RPMI7951 (cell line): ENCODE results near the gene RANBP3. TPM values are rescaled to one million over a fixed set of nuclear protein-coding genes. Genes with fewer than 3 reads are reported as not detected.

ENCODE experiments used
- DNase-seq: peaks from one replicate; pipeline ENCODE4 v3.0.0-alpha.2; 2012; ENCODE audit warnings: low read depth
- total RNA-seq: library from RNA; depleted of rRNA; stranded (reverse); fragments of >200 nt; shearing (Covaris generic); gene quantifications from 2 replicates; pipeline ENCODE4 v1.2.3, GENCODE V29; 2014

Gene RANBP3
- total RNA-seq, 1 experiment from 2014 or later: 54.9 TPM

GRCh38 chr19:5926641-5927440 lies 51.1 kb downstream of the RANBP3 start:
- no peak for DNase-seq

- no peak for DNase-seq
These were observed 52.0 kb downstream of the RANBP3 start for GRCh38 chr19:5925830-5926427.

DNA sequence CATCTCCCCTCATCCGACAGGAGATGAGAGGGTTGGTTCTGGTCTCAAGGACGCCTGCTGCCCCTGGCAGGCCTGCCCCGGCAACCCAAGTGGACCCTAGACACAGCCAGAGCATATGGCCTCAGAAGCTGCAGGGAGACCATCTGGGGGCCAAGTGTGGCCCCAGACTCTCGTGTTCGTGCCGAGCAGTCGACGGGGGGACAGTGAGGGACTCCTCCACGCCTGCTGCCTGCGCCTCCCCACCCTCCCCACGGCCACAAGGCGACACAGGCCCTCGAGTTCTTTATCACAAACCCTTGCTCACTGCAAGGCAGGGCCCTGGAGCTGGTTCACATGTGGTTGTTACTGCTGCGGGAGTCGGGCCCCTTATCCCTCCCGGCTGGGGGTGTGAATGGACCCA lies 54.6 kb downstream of the RANBP3 start:
- DNase-seq: no peak

DNA sequence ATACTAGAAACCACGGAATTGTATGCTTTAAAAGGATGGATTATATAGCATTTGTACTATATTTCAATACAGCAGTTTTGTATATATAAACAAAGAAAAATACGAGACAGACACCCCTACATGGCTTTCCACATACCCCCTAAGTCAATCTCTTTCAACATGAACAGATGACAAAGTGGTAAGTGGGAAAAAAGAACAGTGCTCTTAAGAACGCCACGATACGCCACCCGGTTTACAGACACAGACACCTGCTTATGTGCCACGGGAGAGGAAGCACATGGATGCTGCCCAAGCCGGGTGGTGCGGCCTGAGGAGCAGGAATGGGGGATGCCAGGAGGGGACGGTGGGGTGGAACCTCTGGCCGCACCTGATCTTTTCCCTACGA lies 55.8 kb downstream of the RANBP3 start:
- DNase-seq: no peak

DNA sequence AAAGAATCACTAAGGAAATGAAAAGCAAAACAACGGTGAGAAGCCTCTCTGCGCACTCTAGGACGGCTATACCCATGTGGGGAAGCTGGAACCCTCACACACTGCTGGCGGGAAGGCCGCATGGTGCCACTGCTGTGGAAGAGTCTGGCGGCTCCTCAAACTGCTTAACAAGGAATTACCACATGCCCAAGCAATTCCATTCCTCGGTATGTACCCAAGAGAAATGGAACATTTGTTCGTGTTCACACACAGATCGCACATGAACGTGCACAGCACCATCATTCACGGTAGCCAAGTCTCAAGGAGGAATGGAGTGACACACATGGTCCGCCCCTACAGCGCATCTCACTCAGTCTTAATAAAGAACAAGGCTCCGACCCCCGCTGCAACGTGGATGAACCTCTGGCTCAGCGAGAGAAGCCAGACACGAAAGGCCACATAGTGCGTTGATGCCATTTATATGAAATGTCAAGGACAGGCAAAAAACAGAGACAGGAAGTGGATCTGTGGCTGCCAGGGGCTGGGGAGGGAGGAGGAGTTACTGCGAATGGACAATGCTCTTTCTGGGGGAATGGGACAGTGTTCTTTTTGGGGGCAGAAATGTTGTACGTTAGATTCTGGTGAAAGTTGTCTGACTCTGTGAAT lies 56.3 kb downstream of the RANBP3 start:
- DNase-seq: no peak

- DNase-seq: no peak
These were observed 59.4 kb downstream of the RANBP3 start for GRCh38 chr19:5918463-5919079.

GRCh38 chr19:5917431-5918107 lies 60.4 kb downstream of the RANBP3 start:
- no peak for DNase-seq

DNA sequence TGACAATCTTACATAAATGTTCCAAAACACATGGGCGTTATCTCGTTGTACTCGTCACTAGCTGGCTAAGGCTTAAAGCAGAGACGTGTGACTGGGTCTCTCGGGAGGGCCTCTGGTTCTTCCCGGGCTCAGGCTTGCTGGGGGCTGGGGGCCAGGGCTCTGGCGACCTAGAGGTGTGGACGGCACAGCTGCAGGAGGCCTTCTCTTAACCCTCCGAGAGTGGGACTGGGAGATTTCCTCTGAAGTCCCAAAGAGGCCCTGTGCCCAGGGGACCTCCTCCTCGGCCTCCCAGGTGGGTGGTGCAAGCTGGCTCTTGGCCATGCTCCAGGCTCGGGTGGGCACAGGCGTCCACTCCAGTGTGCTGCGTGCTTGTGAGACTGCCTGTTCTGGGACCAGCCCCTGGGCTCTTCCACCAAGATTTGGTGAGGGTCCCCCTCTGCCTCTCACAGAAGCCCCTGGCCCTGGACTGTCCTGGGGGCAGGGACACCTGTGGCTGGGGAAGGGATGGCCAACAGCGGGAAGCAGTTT lies 61.7 kb downstream of the RANBP3 start:
- DNase-seq: no peak

GRCh38 chr19:5915782-5916165 lies 62.2 kb downstream of the RANBP3 start:
- DNase-seq: no peak

GRCh38 chr19:5914946-5915781 lies 62.8 kb downstream of the RANBP3 start:
- no peak for DNase-seq

DNA sequence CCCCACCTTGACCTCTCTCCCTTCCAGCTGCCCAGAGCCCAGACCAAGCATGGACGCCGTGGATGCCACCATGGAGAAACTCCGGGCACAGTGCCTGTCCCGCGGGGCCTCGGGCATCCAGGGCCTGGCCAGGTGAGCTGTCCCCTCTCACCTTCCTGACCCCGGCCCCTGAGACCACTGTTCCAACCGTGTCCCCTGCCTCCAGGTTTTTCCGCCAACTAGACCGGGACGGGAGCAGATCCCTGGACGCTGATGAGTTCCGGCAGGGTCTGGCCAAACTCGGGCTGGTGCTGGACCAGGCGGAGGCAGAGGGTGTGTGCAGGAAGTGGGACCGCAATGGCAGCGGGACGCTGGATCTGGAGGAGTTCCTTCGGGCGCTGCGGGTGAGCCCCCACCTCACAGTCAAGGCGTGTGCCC lies 63.6 kb downstream of the RANBP3 start:
- no peak for DNase-seq

DNA sequence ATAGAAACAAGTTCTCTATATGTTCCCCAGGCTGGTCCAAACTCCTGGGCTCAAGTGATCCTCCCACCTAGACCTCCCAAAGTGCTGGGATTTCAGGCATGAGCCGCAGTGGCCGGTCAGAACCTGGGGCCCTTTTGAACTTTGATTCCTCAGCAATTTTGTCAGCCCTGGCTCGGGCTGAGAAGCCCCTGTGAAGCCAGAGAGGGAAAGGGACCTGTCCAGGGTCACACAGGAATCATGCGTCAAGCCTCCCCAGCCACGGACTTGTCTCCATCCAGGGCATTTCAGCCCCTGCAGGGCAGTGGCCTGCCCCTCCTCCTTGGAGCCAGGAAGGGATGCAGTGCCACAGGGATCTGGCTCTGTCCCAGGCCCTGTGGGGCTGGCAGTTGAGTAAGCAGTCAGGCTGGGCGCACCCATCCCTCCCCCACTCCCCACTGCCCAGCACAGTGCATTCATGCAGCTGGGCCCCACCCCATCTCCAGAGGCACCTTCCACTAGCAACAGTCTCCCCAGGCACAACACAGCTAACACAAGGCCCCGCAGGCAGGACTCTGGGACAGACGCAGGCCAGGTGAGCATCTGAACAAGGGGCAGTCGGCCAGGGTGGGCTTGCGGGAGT lies 64.1 kb downstream of the RANBP3 start, which contains the start of gene CAPS:
TSS of gene CAPS (plus strand) at position 516 of the 619 bp plus-strand sequence. CDS start 153 bp downstream, outside the sequence.
- peak; percentile 77 for DNase-seq

DNA sequence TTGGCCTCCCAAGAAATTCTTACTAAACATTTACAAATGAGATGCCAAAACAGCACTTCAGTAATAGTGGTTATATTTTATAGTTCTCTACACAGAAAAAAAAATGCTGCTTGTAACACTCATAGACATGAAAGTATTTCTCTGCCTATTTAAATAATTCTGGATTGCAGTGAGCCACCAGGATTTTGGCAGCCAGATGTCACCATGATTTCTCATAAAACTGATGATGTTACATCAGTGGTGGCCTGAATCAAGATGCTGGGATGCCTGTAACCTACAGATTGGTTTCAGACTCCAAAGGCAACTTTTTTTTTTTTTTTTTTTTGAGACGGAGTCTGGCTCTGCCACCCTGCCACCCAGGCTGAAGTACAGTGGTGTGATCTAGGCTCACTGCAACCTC lies 66.6 kb downstream of the RANBP3 start:
- no peak for DNase-seq

DNA sequence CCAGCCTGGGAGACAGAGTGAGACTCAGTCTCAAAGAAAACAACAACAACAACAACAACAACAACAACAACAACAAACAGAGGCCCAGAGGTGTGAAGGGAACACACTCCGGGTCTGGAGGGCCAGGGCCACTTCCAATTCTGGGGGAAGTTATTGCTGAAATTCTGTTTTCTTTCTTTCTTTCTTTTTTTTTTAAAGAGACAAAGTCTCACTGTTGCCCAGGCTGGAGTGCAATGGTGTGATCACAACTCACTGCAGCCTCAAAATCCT lies 67.4 kb downstream of the RANBP3 start:
- DNase-seq: no peak

GRCh38 chr19:5908773-5909442 lies 69.0 kb downstream of the RANBP3 start:
- no peak for DNase-seq

DNA sequence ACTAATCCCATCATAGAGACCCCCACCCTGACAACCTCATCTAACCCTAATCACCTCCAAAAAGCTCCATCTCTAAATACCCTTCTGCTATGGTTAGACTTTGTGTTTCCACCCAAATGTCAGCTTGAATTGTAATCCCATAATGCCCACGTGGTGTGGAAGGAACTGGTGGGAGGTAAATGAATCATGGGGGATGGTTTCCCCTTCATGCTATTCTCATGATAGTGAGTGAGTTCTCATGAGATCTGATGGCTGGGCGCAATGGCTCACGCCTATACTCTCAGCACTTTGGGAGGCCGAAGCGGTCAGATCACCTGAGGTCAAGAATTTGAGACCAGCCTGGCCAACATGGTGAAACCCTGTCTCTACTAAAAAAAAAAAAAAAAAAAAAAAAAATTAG lies 70.7 kb downstream of the RANBP3 start:
- no peak for DNase-seq

DNA sequence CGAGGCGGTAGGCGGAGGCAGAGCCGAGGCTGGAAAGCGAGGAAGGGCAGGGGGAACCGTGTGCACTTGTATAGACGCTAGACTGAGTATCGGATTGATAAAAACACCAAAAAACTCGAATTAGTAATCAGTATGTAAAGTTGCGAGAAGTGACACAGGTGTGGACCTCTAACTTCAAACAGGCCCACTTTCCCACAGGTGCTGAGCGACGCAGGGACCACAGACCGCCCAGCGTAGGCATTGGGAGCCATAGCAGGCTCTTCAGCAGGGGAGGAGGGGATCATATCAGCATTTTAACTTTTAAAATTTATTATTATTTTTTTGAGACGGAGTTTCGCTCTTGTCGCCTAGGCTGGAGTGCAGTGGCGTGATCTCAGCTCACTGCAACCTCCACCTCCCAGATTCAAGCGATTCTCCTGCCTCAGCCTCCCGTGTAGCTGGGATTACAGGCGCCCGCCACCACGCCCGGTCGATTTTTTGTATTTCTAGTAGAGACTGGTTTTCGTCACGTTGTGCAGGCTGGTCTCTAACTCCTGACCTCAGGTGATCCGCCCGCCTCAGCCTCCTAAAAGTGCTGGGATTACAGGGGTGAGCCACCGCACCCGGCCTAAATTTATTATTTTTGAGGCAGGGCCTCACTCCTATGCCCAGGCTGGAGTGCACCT lies 72.7 kb downstream of the RANBP3 start:
- DNase-seq: no peak

GRCh38 chr19:5904352-5905113 lies 73.4 kb downstream of the RANBP3 start, which contains the start of gene VMAC:
Gene VMAC (plus strand): TSS chr19:5904872. CDS start chr19:5904891, 19 bp downstream.
- peak; percentile 100 for DNase-seq
